Measurements from ENCODE around the gene ARRDC1. TPM values are rescaled to one million over a fixed set of nuclear protein-coding genes. Genes with fewer than 3 reads are reported as not detected.
"Not testable (repeated sequence)": the region's sequence is repeated elsewhere in the genome, so short reads cannot be mapped to it uniquely, and the experiment has no call there.

The ARRDC1 gene
- total RNA-seq, 1 experiment from 2014 or later, result 11.6 TPM

GRCh38 chr9:137613259-137613658 lies 7.8 kb downstream of the ARRDC1 start:
- no peak for DNase-seq (ENCODE audit: low spot score)

DNA sequence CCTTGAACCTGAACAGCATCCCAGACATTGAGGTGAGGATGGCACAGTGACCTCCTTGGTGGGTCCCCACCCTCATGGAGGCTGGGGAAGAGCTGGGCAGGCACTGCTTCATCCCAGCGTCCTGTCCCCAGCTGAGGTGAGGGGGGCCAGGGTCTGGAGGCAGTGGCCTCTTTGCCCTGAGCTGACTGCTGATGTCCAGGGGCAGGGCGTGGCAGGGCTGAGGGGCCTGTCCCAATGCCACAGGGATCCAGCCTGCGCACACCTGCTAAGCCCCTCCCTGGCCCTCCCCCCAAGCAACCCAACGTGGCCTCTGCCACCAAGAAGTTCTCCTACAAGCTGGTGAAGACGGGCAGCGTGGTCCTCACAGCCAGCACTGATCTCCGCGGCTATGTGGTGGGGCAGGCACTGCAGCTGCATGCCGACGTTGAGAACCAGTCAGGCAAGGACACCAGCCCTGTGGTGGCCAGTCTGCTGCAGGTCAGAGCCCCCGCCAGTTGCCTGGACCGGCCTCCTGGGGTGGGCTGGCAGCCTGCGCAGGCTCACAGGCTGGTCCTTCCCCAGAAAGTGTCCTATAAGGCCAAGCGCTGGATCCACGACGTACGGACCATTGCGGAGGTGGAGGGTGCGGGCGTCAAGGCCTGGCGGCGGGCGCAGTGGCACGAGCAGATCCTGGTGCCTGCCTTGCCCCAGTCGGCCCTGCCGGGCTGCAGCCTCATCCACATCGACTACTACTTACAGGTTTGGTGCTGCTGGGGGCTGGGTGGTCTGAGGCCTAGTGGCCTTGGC lies 8.4 kb downstream of the ARRDC1 start:
- no peak for DNase-seq (ENCODE audit: low spot score)

DNA sequence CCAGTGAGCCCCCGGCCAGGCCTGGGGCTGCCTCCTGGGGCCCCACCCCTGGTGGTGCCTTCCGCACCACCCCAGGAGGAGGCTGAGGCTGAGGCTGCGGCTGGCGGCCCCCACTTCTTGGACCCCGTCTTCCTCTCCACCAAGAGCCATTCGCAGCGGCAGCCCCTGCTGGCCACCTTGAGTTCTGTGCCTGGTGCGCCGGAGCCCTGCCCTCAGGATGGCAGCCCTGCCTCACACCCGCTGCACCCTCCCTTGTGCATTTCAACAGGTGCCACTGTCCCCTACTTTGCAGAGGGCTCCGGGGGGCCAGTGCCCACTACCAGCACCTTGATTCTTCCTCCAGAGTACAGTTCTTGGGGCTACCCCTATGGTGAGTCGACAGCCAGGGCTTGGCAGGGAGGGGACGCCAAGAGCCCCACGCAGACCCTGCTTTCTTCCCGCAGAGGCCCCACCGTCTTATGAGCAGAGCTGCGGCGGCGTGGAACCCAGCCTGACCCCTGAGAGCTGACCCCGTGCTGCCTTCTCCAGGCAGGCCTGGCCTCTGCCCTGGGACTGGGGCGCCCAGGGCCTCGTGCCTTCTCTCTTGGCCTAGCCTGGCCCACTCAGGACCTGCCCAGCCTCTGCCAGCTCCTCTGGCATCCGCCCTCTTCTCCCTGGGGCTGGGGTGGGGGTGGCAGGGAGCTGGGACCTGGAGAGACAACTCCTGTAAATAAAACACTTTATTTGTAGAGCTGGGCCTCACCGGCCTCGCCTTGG lies 9.3 kb downstream of the ARRDC1 start:
- DNase-seq (ENCODE audit: low spot score), result no peak

DNA sequence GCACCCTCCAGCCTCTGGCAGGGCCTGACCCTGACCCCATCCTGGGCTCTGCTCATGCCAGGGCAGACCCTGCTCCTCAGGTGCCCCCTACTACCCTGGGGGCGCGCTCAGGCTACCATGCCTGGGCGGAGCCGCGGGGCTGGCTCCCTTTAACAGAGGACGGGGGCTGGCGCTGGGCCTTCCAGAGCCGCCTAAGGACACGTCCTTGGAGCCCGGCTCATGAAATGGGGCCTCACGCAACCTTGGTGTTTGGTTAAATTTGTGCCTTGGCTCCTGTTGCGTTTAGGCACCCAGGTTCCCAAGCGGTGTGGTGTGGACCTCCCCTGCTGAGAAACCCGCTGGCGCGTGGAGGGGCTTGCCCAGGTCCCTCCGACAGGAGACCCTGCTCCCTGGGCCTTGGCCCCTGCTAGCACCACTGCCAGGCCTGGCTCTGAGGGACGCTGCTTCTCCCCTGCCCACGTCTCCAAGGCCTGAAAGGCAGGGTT lies 9.9 kb downstream of the ARRDC1 start:
- DNase-seq (ENCODE audit: low spot score), result no peak

GRCh38 chr9:137618105-137619067 lies 12.9 kb downstream of the ARRDC1 start, which contains the start of gene EHMT1:
EHMT1 (plus strand) TSS chr9:137619005; CDS start chr9:137619029, 24 bp downstream.
- DNase-seq (ENCODE audit: low spot score), result peak; percentile 61

DNA sequence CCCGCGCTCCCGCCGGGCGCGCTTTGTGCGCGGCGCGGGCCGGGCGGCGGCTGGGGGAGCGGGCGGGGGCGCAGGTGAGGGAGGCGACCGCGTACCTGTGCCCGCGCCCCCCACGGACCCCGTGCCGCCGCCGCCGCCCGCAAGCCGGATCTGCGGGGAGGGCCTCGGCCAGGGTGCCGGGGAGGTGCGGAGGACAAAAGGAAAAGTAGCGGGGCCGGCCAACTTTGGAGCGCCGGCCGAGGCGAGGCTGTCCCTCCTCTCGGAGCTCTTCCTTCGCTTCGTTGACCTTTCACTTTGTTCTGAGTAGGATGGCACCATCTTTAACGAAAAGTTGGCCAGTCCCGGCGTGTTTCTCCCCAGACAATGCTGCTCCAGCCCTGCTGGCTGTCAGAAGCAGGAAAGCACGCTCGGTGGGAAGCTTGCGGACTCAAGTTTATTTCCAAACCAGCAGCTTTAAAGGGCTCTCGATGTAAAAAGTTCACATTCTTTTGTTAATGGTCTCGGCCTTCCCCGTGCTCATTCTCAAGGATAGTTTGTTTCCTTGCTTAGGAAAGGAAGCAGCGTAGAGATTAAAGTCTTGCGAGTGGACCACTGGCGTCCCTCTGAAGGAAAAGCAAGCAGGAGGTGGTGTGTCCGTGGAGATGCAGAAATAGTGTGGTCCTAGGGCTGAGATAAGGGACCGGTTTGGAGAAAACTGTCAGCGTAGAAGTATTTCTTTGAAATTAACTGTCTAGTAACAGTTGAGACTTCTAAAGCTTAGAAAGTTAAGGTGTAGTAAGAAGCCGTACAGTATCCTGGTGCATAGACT lies 14.0 kb downstream of the ARRDC1 start:
- DNase-seq (ENCODE audit: low spot score), result no peak

- DNase-seq (ENCODE audit: low spot score), result no peak
These were observed 14.5 kb downstream of the ARRDC1 start for GRCh38 chr9:137620048-137620405.

- DNase-seq (ENCODE audit: low spot score), result no peak
These were observed 15.1 kb downstream of the ARRDC1 start for GRCh38 chr9:137620581-137620980.

GRCh38 chr9:137621131-137621757 lies 15.8 kb downstream of the ARRDC1 start:
- no peak for DNase-seq (ENCODE audit: low spot score)

DNA sequence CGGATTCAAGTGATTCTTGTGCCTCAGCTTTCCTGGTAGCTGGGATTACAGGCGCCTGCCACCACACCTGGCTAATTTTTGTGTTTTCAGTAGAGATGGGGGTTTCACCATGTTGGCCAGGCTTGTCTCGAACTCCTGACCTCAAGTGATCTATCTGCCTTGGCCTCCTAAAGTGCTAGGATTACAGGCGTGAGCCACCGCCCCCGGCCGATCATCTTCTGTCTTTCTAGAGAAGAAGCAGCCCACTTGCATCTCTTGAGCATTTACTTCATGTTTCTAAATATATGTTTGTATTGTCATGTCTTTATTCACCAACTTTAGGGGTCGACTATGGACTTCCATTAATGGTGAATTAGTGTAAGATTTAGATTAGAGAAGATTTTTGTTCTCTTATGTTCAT lies 16.7 kb downstream of the ARRDC1 start:
- DNase-seq (ENCODE audit: low spot score), result not testable (repeated sequence)

GRCh38 chr9:137626464-137626863 lies 21.0 kb downstream of the ARRDC1 start:
- no peak for DNase-seq (ENCODE audit: low spot score)

GRCh38 chr9:137627406-137627805 lies 21.9 kb downstream of the ARRDC1 start:
- DNase-seq (ENCODE audit: low spot score), result not testable (repeated sequence)

DNA sequence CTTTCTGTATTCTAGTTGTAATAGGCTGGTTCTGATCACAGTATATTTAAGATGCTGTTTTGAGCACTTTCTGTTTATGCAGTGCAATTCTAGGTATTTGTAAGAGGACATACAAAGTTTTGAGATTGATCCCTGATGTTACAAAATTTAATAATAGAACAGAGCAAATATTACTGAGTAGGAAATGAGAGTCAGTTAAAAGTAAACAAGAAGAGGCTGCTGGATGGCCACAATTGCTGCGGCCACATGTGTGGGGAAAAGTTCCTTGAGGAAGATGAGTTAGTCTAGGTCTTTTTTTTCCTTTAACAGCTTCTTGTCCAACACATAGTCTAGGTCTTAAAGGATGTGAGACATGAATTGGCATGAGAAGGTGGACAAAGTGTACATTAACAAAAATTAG lies 24.6 kb downstream of the ARRDC1 start:
- DNase-seq (ENCODE audit: low spot score), result no peak

- DNase-seq (ENCODE audit: low spot score), result no peak
These were observed 25.2 kb downstream of the ARRDC1 start for GRCh38 chr9:137630679-137631078.

- DNase-seq (ENCODE audit: low spot score), result no peak
These were observed 26.1 kb downstream of the ARRDC1 start for GRCh38 chr9:137631345-137632229.

GRCh38 chr9:137632230-137633161 lies 27.0 kb downstream of the ARRDC1 start:
- no peak for DNase-seq (ENCODE audit: low spot score)

DNA sequence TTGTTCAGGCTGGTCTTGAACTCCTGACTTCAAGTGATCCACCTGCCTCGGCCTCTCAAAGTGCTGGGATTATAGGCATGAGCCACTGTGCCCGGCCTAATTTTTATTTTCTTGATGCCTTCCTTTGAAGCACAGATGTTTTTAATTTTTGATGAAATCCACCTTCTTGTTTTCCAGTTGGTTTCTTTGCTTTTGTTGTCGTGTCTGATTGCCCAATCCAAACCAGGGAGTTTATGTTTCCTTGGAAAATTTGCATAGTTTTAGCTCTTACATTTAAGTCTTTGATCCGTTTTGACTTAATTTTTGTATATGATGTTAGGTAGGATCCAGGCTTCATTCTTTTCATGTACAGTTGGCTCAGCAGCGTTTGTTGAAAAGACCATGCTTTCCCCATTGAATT lies 28.5 kb downstream of the ARRDC1 start:
- DNase-seq (ENCODE audit: low spot score), result no peak

DNA sequence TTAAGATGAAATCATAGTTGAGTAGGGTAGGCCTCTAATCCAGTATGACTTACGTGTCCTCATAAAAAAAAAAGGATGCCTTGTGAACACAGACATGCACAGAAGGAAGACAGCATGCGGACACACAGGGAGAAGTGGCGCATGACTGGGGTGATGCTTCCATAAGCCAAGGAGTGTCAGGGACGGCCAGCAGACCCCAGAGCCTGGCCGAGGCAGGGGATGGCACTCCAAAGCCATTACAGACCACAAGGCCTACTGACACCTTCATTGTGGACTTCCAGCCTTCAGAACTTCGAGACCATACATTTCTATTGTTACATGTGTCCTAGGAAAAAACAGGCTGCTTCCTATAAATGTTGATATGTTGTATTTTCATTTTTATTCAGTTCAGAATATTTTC lies 33.2 kb downstream of the ARRDC1 start:
- no peak for DNase-seq (ENCODE audit: low spot score)
